Liver (tissue), 9 donors: Measurements from ENCODE around the gene ARHGEF1. TPM values are rescaled to one million over a fixed set of nuclear protein-coding genes. Genes with fewer than 3 reads are reported as not detected.
"Not testable (repeated sequence)": the region's sequence is repeated elsewhere in the genome, so short reads cannot be mapped to it uniquely, and the experiment has no call there.

Experiments
- DNase-seq: peaks from one replicate; pipeline ENCODE4 v3.0.0-alpha.2; 2017; ENCODE audit warnings: low spot score
- H3K27ac ChIP-seq, 2 donors: one replicate each; pipeline ENCODE4 v1.7.0; 2013; ENCODE audit warnings: inconsistent platforms in 2 of 2, low read length in 2 of 2, control low read depth in 1 of 2, low read depth in 1 of 2, mild to moderate bottlenecking in 1 of 2
- H3K27me3 ChIP-seq, 4 donors: one replicate each; pipeline versions ENCODE4 v1.6.1 to v1.7.0; 2013; ENCODE audit warnings: low read length in 3 of 4, inconsistent platforms in 1 of 4, mild to moderate bottlenecking in 1 of 4, moderate library complexity in 1 of 4; ENCODE audit not compliant: control insufficient read depth in 4 of 4, insufficient read depth in 4 of 4
- H3K36me3 ChIP-seq, 4 donors: one replicate each; pipeline versions ENCODE4 v1.6.1 to v1.7.0; 2013; ENCODE audit warnings: low read length in 3 of 4, mild to moderate bottlenecking in 3 of 4, low read depth in 1 of 4, moderate library complexity in 1 of 4; ENCODE audit not compliant: control insufficient read depth in 4 of 4, insufficient read depth in 3 of 4
- H3K4me1 ChIP-seq, 4 donors: one replicate each; pipeline versions ENCODE4 v1.6.1 to v1.7.0; 2013; ENCODE audit warnings: low read length in 3 of 4, mild to moderate bottlenecking in 3 of 4, moderate library complexity in 1 of 4; ENCODE audit not compliant: control insufficient read depth in 4 of 4, insufficient read depth in 4 of 4
- H3K4me3 ChIP-seq, 3 donors: one replicate each; pipeline versions ENCODE4 v1.6.1 to v1.7.0; 2013; ENCODE audit warnings: low read length in 3 of 3, control low read depth in 1 of 3, low read depth in 1 of 3, mild to moderate bottlenecking in 1 of 3
- H3K9ac ChIP-seq, 2 donors: one replicate each; pipeline ENCODE4 v1.7.0; 2013; ENCODE audit warnings: low read length in 2 of 2, mild to moderate bottlenecking in 2 of 2, moderate library complexity in 2 of 2, control low read depth in 1 of 2, low read depth in 1 of 2
- H3K9me3 ChIP-seq, 4 donors: one replicate each; pipeline versions ENCODE4 v1.6.1 to v1.7.0; 2013; ENCODE audit warnings: low read length in 3 of 4; ENCODE audit not compliant: control insufficient read depth in 4 of 4
- FOXA2 ChIP-seq: IDR thresholded peaks from 2 replicates; pipeline ENCODE4 v1.6.1; 2016; ENCODE audit warnings: antibody characterized with exemption
- JUND ChIP-seq, 2 donors: IDR thresholded peaks; 2 replicates each; pipeline ENCODE4 v1.6.1; 2016; ENCODE audit warnings: antibody characterized with exemption in 2 of 2
- NR2F2 ChIP-seq: IDR thresholded peaks from 2 replicates; pipeline ENCODE4 v1.6.1; 2016; ENCODE audit warnings: antibody characterized with exemption
- RXRA ChIP-seq, 2 donors: IDR thresholded peaks; 2 replicates each; pipeline ENCODE4 v1.6.1; 2017 to 2018; ENCODE audit warnings: antibody characterized with exemption in 2 of 2, mild to moderate bottlenecking in 1 of 2
- SP1 ChIP-seq: IDR thresholded peaks from 2 replicates; pipeline ENCODE4 v1.6.1; 2018; ENCODE audit warnings: antibody characterized with exemption, mild to moderate bottlenecking
- TAF1 ChIP-seq: conservative IDR thresholded peaks from 2 replicates; pipeline ENCODE4 v1.6.1; 2016; ENCODE audit warnings: antibody characterized with exemption, mild to moderate bottlenecking
- YY1 ChIP-seq: IDR thresholded peaks from 2 replicates; pipeline ENCODE4 v1.6.1; 2016; ENCODE audit warnings: antibody characterized with exemption, mild to moderate bottlenecking
- WGBS: extraction: QIAGEN DNeasy Blood & Tissue Kit; methylation state at CpG from one replicate; pipeline ENCODE4 v1.1.7; 2013; 5-methylcytosine and 5-hydroxymethylcytosine counted together
- polyA plus RNA-seq, 2 donors: library from polyadenylated mRNA; stranded (reverse) in 1 of 2; unstranded in 1 of 2; fragments of 200-250 nt in 1 of 2; fragments of >200 nt in 1 of 2; fragmentation: Nextera tagmentation in 1 of 2; extraction: Ambion mirVana in 1 of 2; gene quantifications; one replicate each; pipeline versions ENCODE4 v1.2.1 to v1.2.3, GENCODE V29; 2013 to 2015
- total RNA-seq, 2 donors: library from RNA; depleted of rRNA; stranded (reverse); fragments of >200 nt; gene quantifications; one replicate each; pipeline ENCODE4 v1.2.3, GENCODE V29; 2014
- TF ChIP-seq, protein P1 (sequence below): IDR thresholded peaks from 2 replicates; pipeline ENCODE4 v1.6.1; 2016; ENCODE audit warnings: antibody characterized with exemption
- TF ChIP-seq, protein P2 (sequence below): IDR thresholded peaks from 2 replicates; pipeline ENCODE4 v1.6.1; 2016; ENCODE audit warnings: antibody characterized with exemption
- TF ChIP-seq, protein P3 (sequence below): IDR thresholded peaks from 2 replicates; pipeline ENCODE4 v1.6.1; 2016; ENCODE audit warnings: antibody characterized with exemption, mild to moderate bottlenecking
- TF ChIP-seq, protein P4 (sequence below): IDR thresholded peaks from 2 replicates; pipeline ENCODE4 v1.6.1; 2016; ENCODE audit warnings: antibody characterized with exemption
- donor health status: healthy.
- donor health status: healthy.
- donor health status: healthy.
- donor health status: healthy.
- donor health status: healthy.

ARHGEF1 gene
- total and polyA plus RNA-seq, 4 donors, result 13.2 to 30.1 (median 18.5) TPM

DNA sequence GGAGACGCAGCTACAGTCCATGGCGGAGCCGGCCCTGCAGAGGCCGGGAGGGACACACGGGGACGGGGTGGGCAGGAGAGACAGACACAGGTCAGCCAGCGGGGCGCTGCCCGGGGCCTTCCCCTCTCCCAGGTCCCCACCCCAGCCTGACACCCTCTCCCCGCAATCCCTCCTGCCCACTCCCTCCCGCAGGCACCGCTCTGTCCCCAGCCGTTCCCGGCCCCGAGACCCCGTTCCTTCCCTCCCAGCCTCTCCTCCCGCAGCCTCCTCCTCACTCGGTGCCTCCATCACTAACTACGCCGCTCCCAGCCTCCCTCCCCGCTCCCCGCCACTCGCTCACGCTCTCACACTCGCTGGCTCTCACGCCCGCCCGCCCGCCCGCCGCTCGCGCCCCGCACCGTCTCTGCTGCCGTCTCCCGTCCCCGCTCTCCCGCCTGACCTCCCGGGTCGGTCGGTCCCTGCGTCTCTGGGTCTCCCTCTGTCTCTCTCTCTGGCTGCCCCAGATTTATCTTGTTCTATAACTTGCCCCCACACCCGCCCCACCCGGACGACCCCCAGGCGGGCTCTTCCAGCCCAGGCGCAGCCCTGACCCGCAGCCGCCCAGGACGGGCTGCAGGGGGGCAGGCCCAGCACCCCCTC lies 30.0 kb downstream of the ARHGEF1 start:
- no peak overlapping the region for H3K9ac ChIP-seq
- H3K27me3 ChIP-seq, result peaks cover 4 to 13% (median 9%) of the 10 kb centered on the region in 4 donors
- TF ChIP-seq SP1, result no peak
- no peak for TF ChIP-seq JUND (IDR thresholded peaks at IDR 0.05)
- TF ChIP-seq TAF1, result no peak
- TF ChIP-seq, protein P1, sequence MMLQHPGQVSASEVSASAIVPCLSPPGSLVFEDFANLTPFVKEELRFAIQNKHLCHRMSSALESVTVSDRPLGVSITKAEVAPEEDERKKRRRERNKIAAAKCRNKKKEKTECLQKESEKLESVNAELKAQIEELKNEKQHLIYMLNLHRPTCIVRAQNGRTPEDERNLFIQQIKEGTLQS, result no peak
- no peak for TF ChIP-seq NR2F2
- no peak for TF ChIP-seq YY1
- TF ChIP-seq, protein P2, sequence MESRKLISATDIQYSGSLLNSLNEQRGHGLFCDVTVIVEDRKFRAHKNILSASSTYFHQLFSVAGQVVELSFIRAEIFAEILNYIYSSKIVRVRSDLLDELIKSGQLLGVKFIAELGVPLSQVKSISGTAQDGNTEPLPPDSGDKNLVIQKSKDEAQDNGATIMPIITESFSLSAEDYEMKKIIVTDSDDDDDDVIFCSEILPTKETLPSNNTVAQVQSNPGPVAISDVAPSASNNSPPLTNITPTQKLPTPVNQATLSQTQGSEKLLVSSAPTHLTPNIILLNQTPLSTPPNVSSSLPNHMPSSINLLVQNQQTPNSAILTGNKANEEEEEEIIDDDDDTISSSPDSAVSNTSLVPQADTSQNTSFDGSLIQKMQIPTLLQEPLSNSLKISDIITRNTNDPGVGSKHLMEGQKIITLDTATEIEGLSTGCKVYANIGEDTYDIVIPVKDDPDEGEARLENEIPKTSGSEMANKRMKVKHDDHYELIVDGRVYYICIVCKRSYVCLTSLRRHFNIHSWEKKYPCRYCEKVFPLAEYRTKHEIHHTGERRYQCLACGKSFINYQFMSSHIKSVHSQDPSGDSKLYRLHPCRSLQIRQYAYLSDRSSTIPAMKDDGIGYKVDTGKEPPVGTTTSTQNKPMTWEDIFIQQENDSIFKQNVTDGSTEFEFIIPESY, result no peak
- TF ChIP-seq, protein P3, sequence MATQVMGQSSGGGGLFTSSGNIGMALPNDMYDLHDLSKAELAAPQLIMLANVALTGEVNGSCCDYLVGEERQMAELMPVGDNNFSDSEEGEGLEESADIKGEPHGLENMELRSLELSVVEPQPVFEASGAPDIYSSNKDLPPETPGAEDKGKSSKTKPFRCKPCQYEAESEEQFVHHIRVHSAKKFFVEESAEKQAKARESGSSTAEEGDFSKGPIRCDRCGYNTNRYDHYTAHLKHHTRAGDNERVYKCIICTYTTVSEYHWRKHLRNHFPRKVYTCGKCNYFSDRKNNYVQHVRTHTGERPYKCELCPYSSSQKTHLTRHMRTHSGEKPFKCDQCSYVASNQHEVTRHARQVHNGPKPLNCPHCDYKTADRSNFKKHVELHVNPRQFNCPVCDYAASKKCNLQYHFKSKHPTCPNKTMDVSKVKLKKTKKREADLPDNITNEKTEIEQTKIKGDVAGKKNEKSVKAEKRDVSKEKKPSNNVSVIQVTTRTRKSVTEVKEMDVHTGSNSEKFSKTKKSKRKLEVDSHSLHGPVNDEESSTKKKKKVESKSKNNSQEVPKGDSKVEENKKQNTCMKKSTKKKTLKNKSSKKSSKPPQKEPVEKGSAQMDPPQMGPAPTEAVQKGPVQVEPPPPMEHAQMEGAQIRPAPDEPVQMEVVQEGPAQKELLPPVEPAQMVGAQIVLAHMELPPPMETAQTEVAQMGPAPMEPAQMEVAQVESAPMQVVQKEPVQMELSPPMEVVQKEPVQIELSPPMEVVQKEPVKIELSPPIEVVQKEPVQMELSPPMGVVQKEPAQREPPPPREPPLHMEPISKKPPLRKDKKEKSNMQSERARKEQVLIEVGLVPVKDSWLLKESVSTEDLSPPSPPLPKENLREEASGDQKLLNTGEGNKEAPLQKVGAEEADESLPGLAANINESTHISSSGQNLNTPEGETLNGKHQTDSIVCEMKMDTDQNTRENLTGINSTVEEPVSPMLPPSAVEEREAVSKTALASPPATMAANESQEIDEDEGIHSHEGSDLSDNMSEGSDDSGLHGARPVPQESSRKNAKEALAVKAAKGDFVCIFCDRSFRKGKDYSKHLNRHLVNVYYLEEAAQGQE, result no peak
- H3K36me3 ChIP-seq, result no peaks in the 10 kb centered on the region
- 3% methylated on average over 51 of the region's 51 CpGs for WGBS
- DNase-seq, result no peak
- H3K4me1 ChIP-seq, result peaks cover 0 to 3% (median 1%) of the 10 kb centered on the region in 4 donors
- H3K9me3 ChIP-seq, result peaks cover 0 to 2% (median 0%) of the 10 kb centered on the region in 4 donors
- no peak overlapping the region for H3K4me3 ChIP-seq
- H3K27ac ChIP-seq, result no peak overlapping the region

DNA sequence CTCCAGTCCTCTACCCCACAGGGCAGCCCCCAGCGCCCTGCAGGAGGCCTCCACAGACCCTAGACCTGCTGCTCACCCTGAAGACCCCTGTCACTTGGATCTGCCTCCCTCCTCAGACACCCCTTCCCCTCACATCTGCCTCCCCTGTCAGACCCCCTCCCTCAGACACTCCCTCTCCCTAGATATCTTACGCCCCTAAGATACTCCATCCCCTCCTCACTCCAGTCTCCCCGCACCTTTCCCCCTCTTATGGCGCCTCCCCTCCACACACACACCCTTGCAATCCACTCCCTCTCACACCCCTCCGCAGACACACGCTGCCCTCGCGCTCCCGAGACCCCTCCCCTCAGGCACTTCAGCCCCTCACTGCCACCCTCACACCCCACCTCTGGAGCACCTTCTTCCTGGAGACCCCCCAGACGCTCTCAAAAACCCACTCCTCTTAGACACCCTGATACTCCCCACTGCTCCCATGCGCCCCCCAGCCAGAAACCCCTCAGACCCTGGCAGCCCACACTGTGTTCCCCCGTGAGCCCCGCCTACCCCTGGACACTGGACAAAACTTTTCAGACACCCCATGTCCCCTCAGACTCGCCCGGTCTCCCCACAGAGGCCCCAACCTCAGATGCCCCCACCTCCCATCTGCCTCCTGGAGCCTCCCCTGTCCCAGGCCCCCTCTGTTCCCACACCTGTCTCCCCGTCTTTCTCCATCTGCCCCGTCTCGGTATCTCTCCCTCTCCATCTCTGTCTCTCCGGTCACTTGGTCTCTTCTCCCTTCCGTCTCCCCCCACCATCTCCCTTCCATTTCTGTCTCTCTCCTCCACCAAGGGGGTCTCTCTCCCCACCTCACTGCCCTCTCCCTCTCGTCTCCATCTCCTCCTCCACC lies 30.8 kb downstream of the ARHGEF1 start:
- Histone ChIP-seq H3K27me3 (peaks cover 4 to 13% (median 9%) of the 10 kb centered on the region in 4 donors), H3K9me3 (peaks cover 0 to 2% (median 0%) of the 10 kb centered on the region in 4 donors), H3K36me3 (no peaks in the 10 kb centered on the region), H3K27ac (no peak overlapping the region), H3K4me1 (peaks cover 0 to 3% (median 1%) of the 10 kb centered on the region in 4 donors), H3K4me3 (no peak overlapping the region), H3K9ac (no peak overlapping the region)
- TF ChIP-seq TAF1 (no peak), RXRA (IDR thresholded peaks at IDR 0.05) (no peak), FOXA2 (no peak)
- TF ChIP-seq, protein P4, sequence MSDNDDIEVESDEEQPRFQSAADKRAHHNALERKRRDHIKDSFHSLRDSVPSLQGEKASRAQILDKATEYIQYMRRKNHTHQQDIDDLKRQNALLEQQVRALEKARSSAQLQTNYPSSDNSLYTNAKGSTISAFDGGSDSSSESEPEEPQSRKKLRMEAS, result no peak
- no peak for DNase-seq
- 11% methylated on average over 21 of the region's 21 CpGs for WGBS

DNA sequence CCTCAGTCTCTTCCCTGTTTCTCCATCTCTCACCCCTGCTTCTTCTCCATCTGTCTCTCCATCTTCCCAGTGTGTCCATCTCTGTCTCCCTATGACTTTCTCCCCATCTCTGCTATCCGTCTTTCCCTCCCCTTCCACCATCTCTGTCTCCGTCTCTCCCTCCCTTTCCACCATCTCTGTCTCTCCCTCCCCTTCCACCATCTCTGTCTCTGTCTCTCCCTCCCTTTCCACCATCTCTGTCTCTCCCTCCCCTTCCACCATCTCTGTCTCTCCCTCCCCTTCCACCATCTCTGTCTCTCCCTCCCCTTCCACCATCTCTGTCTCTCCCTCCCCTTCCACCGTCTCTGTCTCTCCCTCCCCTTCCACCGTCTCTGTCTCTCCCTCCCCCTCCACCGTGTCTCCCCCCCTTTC lies 31.4 kb downstream of the ARHGEF1 start:
- 6% methylated on average over 5 of the region's 5 CpGs for WGBS

More for the DNA sequence above, 31.4 kb downstream of the ARHGEF1 start:
- not testable (repeated sequence) for H3K27ac ChIP-seq, H3K4me1 ChIP-seq, H3K9ac ChIP-seq, H3K4me3 ChIP-seq, H3K36me3 ChIP-seq, H3K9me3 ChIP-seq, DNase-seq
- peaks cover 4 to 16% (median 9%) of the 10 kb centered on the region in 4 donors for H3K27me3 ChIP-seq
